Mononuclear cell (primary cell): ENCODE measurements around the gene UBR2. TPM values are rescaled to one million over a fixed set of nuclear protein-coding genes. Genes with fewer than 3 reads are reported as not detected.
"Not testable (repeated sequence)": the region's sequence is repeated elsewhere in the genome, so short reads cannot be mapped to it uniquely, and the experiment has no call there.

Experiments used
- H3K27me3 ChIP-seq: 2 replicates; pipeline ENCODE4 v1.6.0; 2011; ENCODE audit warnings: low read length, control low read depth; ENCODE audit not compliant: insufficient read depth
- H3K4me1 ChIP-seq: 2 replicates; pipeline ENCODE4 v1.5.1; 2011; ENCODE audit warnings: mild to moderate bottlenecking, low read length, control low read depth; ENCODE audit not compliant: insufficient read depth
- H3K4me3 ChIP-seq: 2 replicates; pipeline ENCODE4 v1.5.1; 2011; ENCODE audit warnings: mild to moderate bottlenecking, low read length, moderate library complexity
- H3K9me3 ChIP-seq: 2 replicates; pipeline ENCODE4 v1.5.1; 2011; ENCODE audit warnings: low read depth, mild to moderate bottlenecking, control low read depth, low read length
- total RNA-seq: library from RNA; depleted of rRNA; stranded (reverse); fragments of >200 nt; gene quantifications from one replicate; pipeline ENCODE4 v1.2.3, GENCODE V29; 2012

The UBR2 gene
- total RNA-seq, 1 donor: 25.2 TPM

DNA sequence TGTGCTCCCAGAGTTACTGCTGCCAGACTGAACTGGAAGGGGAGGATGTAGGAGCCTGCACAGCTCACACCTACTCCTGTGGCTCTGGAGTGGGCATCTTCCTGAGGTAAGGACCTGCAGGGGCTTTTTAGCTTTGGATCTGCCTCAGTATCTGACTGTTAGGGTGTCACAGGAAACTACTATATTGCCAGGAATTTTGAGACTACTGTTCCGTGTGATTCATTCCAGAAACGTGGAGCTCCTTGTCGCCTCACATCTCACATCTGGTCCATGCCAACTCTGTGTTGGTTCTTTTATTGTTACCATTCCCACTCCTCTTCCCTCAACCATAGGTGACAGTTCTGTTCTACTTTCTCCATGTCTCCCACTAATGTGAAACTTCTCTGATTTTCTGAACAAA lies 124.5 kb downstream of the UBR2 start:
- Histone ChIP-seq H3K4me3 (no peak overlapping the region), H3K9me3 (no peaks in the 10 kb centered on the region), H3K4me1 (no peaks in the 10 kb centered on the region), H3K27me3 (no peaks in the 10 kb centered on the region)

DNA sequence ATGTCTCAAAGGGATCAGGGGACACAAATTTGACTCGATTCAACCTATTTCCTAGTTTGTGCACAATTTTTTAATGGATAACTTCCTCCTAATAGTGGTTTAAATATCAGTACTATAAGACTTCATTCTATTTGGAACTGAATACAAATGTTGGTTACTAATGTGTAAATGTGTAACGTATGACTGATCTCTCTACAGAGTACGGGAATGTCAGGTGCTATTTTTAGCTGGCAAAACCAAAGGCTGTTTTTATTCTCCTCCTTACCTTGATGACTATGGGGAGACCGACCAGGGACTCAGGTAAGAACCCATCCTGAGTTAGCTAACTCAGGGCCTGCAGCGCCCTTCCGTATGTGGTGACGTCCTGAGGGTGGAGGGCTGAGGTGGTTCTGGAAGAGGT lies 125.5 kb downstream of the UBR2 start:
- no peaks in the 10 kb centered on the region for H3K27me3 ChIP-seq
- H3K4me1 ChIP-seq: peaks cover 9% of the 10 kb centered on the region
- no peaks in the 10 kb centered on the region for H3K9me3 ChIP-seq
- no peak overlapping the region for H3K4me3 ChIP-seq

DNA sequence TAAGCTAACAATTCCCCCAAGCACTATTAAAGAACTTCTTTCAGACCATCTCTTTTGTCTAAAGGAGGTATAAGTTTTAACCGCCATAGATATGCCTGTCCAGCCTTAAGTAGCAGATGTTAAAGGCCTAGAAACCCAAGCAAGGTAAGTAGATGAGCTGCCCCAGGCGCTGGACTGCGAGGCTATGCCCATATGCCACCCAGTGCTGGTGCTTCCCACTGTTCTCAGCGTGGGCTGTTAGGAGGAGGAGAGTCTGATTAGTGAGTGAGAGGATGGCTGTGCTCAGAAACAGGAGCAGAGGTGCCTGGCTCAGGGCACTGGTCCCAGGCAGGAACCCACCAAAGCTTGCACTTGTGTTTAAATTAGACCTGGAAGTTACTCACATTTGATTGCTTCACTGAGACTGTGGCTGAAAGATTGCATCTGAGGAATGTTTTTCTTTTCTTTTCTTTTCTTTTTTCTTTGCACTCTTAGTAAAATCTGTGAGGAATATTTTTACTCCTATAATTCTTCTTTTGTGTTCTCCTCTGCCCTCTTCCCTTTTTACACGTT lies 126.4 kb downstream of the UBR2 start:
- Histone ChIP-seq H3K4me1 (peaks cover 9% of the 10 kb centered on the region), H3K27me3 (no peaks in the 10 kb centered on the region), H3K4me3 (no peak overlapping the region), H3K9me3 (no peaks in the 10 kb centered on the region)

DNA sequence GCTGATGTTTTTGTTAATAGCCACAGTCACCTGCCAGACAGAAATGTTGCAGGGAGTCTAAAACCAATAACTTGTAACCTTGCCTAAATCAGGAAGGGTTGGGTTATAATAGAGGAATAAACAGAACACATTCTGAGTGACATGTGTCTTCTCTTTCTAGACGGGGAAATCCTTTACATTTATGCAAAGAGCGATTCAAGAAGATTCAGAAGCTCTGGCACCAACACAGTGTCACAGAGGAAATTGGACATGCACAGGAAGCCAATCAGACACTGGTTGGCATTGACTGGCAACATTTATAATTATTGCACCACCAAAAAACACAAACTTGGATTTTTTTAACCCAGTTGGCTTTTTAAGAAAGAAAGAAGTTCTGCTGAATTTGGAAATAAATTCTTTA lies 127.0 kb downstream of the UBR2 start:
- Histone ChIP-seq H3K27me3 (no peaks in the 10 kb centered on the region), H3K4me3 (no peak overlapping the region), H3K4me1 (peaks cover 9% of the 10 kb centered on the region), H3K9me3 (no peaks in the 10 kb centered on the region)

DNA sequence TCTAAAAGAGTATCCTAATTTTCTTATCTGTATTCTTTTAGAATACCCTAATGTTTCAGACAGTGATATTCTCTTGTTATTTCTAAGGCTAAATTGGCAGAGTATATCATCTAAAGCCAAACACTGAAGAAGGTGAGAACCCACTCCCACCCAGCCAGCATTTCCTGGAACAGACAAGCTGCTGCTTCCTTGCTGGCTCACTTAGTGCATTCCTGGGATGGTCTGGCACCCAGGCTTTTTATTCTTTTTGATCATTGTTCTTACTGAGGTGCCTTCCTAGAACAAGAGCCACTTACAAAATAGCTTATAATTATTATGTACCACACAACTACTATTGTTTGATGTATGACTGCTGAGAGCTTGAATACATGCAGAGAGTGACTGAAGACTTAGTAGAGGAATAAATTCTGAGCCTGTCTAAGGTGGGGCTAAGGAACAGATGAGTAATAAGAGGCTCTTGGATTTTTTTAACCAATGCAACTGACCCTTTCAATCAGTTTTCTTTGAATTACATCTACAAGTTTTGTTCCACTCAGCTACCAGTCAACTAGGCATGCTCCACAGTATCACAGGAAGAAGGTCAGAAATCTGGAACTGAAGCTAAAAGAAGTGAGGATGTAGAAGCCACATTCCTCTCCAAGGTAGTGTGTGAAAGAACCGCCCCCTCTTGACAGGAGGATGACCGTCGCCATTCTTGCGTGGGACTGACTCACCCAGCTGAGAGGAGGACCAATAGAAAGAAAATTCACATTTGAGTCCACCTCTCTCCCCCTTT lies 128.5 kb downstream of the UBR2 start:
- H3K4me3 ChIP-seq: no peak overlapping the region
- no peaks in the 10 kb centered on the region for H3K27me3 ChIP-seq
- no peaks in the 10 kb centered on the region for H3K9me3 ChIP-seq
- peaks cover 9% of the 10 kb centered on the region for H3K4me1 ChIP-seq

DNA sequence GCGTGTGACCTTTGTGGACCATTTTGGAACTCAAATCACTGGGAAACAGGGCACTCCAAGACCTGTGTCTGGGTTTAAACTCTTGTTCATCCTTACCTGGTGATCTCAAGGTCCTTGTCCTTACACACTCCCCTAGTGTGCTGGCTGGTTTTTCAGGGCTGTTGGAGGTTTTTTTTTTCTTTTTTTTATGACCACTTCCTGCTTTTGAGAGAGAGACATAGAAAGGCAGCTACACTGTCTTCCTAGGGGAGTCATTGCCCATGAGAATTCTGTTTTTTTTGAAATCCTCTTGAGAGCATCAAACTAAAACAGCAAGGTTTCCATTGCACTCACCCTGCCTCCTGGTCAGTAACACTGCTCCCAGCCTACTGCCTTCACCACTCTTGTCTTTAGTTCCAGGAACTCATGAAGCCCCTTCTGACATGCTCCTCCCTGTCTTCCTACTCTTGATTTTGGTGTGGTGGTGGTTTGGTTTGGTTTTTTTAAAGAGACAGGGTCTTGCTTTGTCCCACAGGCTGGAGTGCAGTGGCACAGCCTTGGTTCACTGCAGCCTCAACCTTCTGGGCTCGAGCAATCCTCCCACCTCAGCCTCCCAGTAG lies 130.0 kb downstream of the UBR2 start:
- Histone ChIP-seq H3K4me3 (no peak overlapping the region), H3K4me1 (peaks cover 9% of the 10 kb centered on the region), H3K27me3 (no peaks in the 10 kb centered on the region), H3K9me3 (no peaks in the 10 kb centered on the region)

DNA sequence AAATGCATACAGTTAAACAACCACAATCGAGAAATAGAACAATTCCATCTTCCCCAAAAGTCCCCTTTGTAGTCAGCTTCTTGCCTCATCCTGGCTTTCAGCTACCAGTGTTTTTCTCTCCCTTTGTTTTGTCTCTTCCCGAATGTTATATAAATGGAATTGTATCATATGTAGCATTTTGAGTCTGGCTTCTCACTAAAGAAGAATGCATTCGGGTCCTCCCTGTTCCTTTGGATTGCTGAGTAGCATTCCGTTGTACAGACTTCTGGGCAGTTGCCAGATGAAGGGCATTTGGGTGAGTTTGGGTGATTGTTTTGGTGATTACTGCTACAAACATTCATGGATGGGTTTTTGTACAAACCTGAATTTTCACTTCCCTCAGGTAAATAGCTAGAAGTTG lies 130.8 kb downstream of the UBR2 start:
- H3K4me1 ChIP-seq: peaks cover 9% of the 10 kb centered on the region
- no peak overlapping the region for H3K4me3 ChIP-seq
- no peaks in the 10 kb centered on the region for H3K9me3 ChIP-seq
- no peaks in the 10 kb centered on the region for H3K27me3 ChIP-seq

DNA sequence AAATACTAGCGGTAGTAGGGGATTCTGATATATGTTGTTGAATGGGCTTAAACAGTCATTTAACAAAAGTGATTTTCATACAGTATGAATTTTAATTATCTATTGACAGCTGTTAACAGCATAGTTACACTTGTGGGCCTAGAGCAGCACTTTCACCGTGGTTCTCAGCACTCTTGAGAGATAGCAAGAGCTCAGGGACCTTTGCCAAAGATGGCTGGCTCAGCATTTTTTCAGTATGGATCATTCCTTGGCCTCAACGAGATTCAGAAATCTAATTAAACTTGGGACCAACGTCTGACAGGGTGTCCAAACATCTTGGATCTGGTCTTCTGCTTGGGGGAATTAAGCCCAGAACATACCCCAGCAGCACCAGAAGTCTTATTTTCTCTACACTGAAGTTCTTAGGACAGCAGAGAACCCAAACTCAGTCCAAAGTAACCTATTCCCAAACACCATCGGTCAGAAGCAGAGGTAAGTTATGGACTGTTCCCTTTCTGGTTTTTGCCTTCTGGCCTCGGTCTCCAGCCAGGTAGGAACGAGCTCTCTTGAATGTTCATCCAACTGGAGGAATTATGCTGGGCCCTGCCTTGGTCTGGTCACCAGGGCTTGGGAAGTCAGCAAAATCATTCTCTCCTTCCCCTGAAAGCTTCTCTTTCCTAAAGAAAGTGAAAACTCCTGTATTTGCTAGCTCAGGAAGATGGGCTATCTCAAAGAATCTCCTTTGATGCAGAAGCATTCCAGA lies 132.9 kb downstream of the UBR2 start:
- Histone ChIP-seq H3K27me3 (no peaks in the 10 kb centered on the region), H3K9me3 (no peaks in the 10 kb centered on the region), H3K4me3 (no peak overlapping the region), H3K4me1 (peaks cover 9% of the 10 kb centered on the region)

DNA sequence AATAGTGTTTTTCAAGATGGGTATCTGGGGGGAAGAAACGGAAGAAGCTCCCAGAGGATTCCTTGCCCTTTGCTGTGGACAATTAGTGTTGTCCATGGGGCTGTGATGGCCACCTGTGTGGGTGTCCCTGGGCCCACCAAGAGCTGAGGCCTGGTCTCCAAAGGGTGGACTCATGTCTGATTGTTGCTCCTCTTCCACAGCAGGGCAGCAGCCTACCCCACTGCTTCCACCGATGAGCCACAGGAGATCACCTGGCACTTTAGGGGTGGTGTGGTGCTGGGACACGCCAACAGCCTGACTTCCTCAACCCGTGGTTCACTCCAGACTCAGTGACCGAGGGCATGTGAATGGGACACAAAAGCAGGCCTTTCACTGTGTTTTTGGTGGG lies 133.4 kb downstream of the UBR2 start:
- Histone ChIP-seq H3K4me3 (no peak overlapping the region), H3K9me3 (no peaks in the 10 kb centered on the region), H3K4me1 (peaks cover 9% of the 10 kb centered on the region)

DNA sequence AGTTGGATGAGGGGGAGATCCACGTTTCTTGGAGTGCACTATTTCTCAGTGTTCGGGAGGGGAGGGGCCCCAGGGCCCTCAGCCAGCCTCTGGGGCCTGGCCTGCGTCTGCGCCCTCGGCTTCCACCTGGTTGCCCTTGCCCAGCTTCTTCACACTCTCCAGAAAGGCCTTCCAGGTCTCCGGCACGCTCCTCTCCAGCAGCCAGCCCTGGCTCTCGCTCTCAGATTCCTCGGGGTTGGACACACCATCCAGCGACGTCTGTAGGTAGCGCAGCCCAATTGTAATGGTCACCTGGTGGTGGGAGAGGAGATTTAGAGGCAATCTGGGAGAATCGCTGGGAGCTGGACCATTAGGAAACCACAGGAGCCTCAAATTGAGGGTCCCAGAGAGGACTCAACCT lies 134.4 kb downstream of the UBR2 start:
- Histone ChIP-seq H3K4me1 (peaks cover 9% of the 10 kb centered on the region), H3K9me3 (no peaks in the 10 kb centered on the region), H3K27me3 (no peaks in the 10 kb centered on the region), H3K4me3 (no peak overlapping the region)

More for the DNA sequence above, 133.4 kb downstream of the UBR2 start:
- H3K27me3 ChIP-seq: no peaks in the 10 kb centered on the region

DNA sequence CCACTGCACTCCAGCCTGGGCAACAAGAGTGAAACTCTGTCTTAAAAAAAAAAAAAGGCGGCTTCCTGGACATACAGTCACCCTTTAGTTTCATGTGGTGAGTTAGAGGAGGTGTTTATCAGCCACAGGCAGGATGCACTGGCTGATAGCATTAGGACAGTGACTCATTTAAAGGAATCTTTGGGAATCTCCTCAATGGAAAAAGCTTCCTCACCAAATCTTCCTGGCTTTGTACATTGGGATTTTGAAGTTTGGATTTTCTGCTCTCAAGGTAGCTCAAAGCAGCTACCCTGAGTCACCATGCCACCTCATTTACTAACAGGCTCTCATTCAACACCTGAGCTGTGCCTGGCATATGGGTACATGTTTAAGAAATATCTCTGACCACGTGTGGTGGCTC lies 138.4 kb downstream of the UBR2 start:
- Histone ChIP-seq H3K4me1 (no peaks in the 10 kb centered on the region), H3K9me3 (no peaks in the 10 kb centered on the region), H3K27me3 (no peaks in the 10 kb centered on the region), H3K4me3 (no peak overlapping the region)

DNA sequence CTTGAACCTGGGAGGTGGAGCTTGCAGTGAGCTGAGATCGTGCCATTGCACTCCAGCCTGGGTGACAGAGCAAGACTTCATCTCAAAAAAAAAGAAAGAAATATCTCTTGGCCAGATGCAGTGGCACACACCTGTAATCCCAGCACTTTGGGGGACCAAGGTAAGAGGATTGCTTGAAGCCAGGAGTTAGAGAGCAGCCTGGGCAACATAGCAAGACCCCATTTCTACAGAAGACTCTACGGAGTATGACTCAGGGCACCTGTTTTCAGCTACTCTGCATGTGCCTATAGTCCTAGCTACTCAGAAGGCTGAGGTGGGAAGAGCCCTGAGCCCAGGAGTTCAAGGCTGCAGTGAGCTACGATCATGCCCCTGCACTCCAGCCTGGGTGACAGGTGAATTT lies 139.0 kb downstream of the UBR2 start:
- not testable (repeated sequence) for H3K9me3 ChIP-seq, H3K27me3 ChIP-seq, H3K4me1 ChIP-seq, H3K4me3 ChIP-seq

DNA sequence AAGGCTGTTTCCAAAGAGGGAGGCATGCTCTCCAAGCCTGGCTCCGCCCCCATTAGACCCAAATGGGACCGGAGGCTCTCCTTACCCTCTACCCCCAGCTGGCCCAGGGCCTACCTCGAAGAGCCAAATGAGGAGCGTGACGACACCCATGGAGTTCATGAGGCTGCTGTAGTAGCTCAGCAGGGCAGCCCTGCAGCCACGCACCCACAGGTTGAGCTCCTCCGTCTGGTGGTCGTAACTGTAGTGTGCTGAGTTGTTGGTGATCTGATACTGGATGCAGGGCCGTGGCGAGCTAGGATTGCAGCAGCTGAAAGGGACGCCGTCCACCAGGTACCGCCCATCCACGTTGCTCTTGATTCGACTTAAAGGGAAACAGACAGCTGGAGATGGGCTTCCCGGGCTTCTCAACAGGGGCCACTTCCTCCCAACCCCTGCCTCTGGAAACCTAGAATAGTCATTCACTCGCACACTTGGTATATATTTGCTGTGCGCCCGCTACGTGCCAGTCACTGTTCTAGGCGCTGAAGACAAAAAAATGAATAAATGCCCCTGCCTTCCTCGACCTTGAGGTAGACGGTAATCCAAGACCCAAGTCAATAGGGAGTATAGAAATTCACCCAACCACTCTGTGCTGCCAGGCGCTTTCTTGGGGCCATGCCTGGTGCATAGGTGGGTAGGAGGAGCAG lies 140.6 kb downstream of the UBR2 start:
- Histone ChIP-seq H3K4me1 (no peaks in the 10 kb centered on the region), H3K27me3 (no peaks in the 10 kb centered on the region), H3K4me3 (no peak overlapping the region)

DNA sequence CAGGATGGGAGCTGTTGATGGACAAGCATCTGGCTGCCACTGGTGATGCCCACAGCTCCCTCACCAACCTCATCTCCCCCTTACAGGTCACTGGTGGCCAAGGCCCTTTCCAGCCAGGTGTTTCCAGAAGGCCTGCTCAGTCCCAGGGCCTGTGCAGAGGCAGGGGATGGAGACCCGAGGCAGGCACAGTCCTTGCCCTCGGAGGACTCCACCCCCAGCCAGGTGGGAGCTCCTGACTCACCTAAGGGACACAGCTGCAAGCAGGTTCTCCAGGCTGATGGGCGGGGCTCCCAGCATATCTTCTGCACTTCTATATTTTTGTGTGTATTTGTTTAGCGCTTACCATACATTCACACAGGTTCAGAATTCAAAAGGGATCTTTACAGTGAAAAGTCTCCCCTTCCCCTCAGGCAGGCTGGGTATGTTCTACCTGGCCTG lies 141.1 kb downstream of the UBR2 start:
- Histone ChIP-seq H3K4me3 (no peak overlapping the region), H3K4me1 (no peaks in the 10 kb centered on the region), H3K9me3 (no peaks in the 10 kb centered on the region), H3K27me3 (no peaks in the 10 kb centered on the region)

More for the DNA sequence above, 140.6 kb downstream of the UBR2 start:
- H3K9me3 ChIP-seq: no peaks in the 10 kb centered on the region

DNA sequence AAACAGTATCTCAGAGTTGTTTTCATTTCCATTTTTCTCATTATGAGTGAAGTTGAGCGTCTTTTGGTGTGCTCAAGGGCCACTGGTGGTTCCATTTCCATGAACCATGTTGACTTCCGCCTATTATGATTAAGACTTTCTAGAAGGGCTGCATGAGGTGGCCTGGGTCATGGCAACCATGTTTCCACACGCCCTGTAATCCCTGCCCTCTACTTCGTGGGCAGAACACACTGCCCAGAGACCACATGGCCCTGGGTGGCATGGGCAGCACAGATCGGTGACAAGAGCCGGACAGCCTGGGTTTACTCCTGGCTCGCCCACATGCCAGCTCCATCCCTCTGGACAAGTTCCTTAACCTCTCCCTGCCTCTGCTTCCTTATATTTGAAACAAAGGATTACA lies 143.8 kb downstream of the UBR2 start:
- H3K4me3 ChIP-seq: no peak overlapping the region
- no peaks in the 10 kb centered on the region for H3K27me3 ChIP-seq
- no peaks in the 10 kb centered on the region for H3K9me3 ChIP-seq
- no peaks in the 10 kb centered on the region for H3K4me1 ChIP-seq
